IPS-15b (cell line): ENCODE measurements around the gene F10.

Experiments used
- H3K27me3 ChIP-seq: one replicate; pipeline ENCODE4 v1.6.1; 2013; ENCODE audit warnings: low read length; ENCODE audit not compliant: control insufficient read depth, insufficient read depth
- H3K36me3 ChIP-seq: one replicate; pipeline ENCODE4 v1.6.1; 2013; ENCODE audit warnings: low read length; ENCODE audit not compliant: control insufficient read depth, insufficient read depth
- H3K4me1 ChIP-seq: one replicate; pipeline ENCODE4 v1.6.1; 2013; ENCODE audit warnings: mild to moderate bottlenecking, low read length; ENCODE audit not compliant: control insufficient read depth, insufficient read depth
- H3K4me3 ChIP-seq: one replicate; pipeline ENCODE4 v1.5.1; 2013; ENCODE audit warnings: low read depth, low read length
- H3K9ac ChIP-seq: one replicate; pipeline ENCODE4 v1.6.1; 2013; ENCODE audit warnings: low read depth, mild to moderate bottlenecking, low read length
- H3K9me3 ChIP-seq: one replicate; pipeline ENCODE4 v1.6.1; 2013; ENCODE audit warnings: mild to moderate bottlenecking, low read length; ENCODE audit not compliant: control insufficient read depth, insufficient read depth

F10 gene

GRCh38 chr13:113123226-113124201 lies 915 bp downstream of the F10 start:
- Histone ChIP-seq H3K36me3 (no peaks in the 10 kb centered on the region), H3K4me3 (no peak overlapping the region)

GRCh38 chr13:113124211-113124970 lies 1.8 kb downstream of the F10 start:
- Histone ChIP-seq H3K36me3 (no peaks in the 10 kb centered on the region), H3K4me1 (no peaks in the 10 kb centered on the region), H3K9me3 (no peaks in the 10 kb centered on the region), H3K9ac (no peak overlapping the region), H3K27me3 (no peaks in the 10 kb centered on the region), H3K4me3 (no peak overlapping the region)

More at GRCh38 chr13:113123226-113124201, 915 bp downstream of the F10 start:
- H3K27me3 ChIP-seq = no peaks in the 10 kb centered on the region
- H3K4me1 ChIP-seq = no peaks in the 10 kb centered on the region
- no peaks in the 10 kb centered on the region for H3K9me3 ChIP-seq
- no peak overlapping the region for H3K9ac ChIP-seq

GRCh38 chr13:113125506-113126264 lies 3.1 kb downstream of the F10 start:
- H3K4me3 ChIP-seq = no peak overlapping the region
- H3K27me3 ChIP-seq = no peaks in the 10 kb centered on the region
- H3K9ac ChIP-seq = no peak overlapping the region
- no peaks in the 10 kb centered on the region for H3K4me1 ChIP-seq
- H3K36me3 ChIP-seq = peaks cover 5% of the 10 kb centered on the region
- H3K9me3 ChIP-seq = no peaks in the 10 kb centered on the region

- no peaks in the 10 kb centered on the region for H3K27me3 ChIP-seq
- H3K9ac ChIP-seq = no peak overlapping the region
- H3K9me3 ChIP-seq = no peaks in the 10 kb centered on the region
- H3K4me1 ChIP-seq = no peaks in the 10 kb centered on the region
- H3K4me3 ChIP-seq = no peak overlapping the region
- peaks cover 5% of the 10 kb centered on the region for H3K36me3 ChIP-seq
Measured at GRCh38 chr13:113126265-113127150, 3.9 kb downstream of the F10 start.

- Histone ChIP-seq H3K9ac (no peak overlapping the region), H3K9me3 (no peaks in the 10 kb centered on the region), H3K4me3 (no peak overlapping the region), H3K36me3 (peaks cover 5% of the 10 kb centered on the region), H3K27me3 (no peaks in the 10 kb centered on the region), H3K4me1 (no peaks in the 10 kb centered on the region)
Measured at GRCh38 chr13:113129480-113129879, 6.9 kb downstream of the F10 start.

- Histone ChIP-seq H3K27me3 (no peaks in the 10 kb centered on the region), H3K9ac (no peak overlapping the region), H3K36me3 (peaks cover 5% of the 10 kb centered on the region), H3K4me3 (no peak overlapping the region), H3K9me3 (no peaks in the 10 kb centered on the region), H3K4me1 (no peaks in the 10 kb centered on the region)
Measured at GRCh38 chr13:113129921-113130750, 7.5 kb downstream of the F10 start.

- no peaks in the 10 kb centered on the region for H3K4me1 ChIP-seq
- H3K9ac ChIP-seq = no peak overlapping the region
- H3K9me3 ChIP-seq = no peaks in the 10 kb centered on the region
- H3K4me3 ChIP-seq = no peak overlapping the region
- H3K27me3 ChIP-seq = no peaks in the 10 kb centered on the region
- H3K36me3 ChIP-seq = peaks cover 1% of the 10 kb centered on the region
Measured at GRCh38 chr13:113135281-113135760, 12.7 kb downstream of the F10 start.

- no peak overlapping the region for H3K9ac ChIP-seq
- H3K9me3 ChIP-seq = no peaks in the 10 kb centered on the region
- H3K4me1 ChIP-seq = no peaks in the 10 kb centered on the region
- no peaks in the 10 kb centered on the region for H3K27me3 ChIP-seq
- H3K4me3 ChIP-seq = no peak overlapping the region
- no peaks in the 10 kb centered on the region for H3K36me3 ChIP-seq
Measured at GRCh38 chr13:113137691-113138298, 15.2 kb downstream of the F10 start.

GRCh38 chr13:113138792-113139551 lies 16.4 kb downstream of the F10 start:
- H3K27me3 ChIP-seq = no peaks in the 10 kb centered on the region
- no peaks in the 10 kb centered on the region for H3K9me3 ChIP-seq
- H3K9ac ChIP-seq = no peak overlapping the region
- H3K4me3 ChIP-seq = no peak overlapping the region
- H3K36me3 ChIP-seq = no peaks in the 10 kb centered on the region
- no peaks in the 10 kb centered on the region for H3K4me1 ChIP-seq
